ENCODE measurements around the gene COX4I1. TPM values are rescaled to one million over a fixed set of nuclear protein-coding genes. Genes with fewer than 3 reads are reported as not detected.

COX4I1 gene
- total RNA-seq, 1 experiment from 2014 or later, result 839 TPM

DNA sequence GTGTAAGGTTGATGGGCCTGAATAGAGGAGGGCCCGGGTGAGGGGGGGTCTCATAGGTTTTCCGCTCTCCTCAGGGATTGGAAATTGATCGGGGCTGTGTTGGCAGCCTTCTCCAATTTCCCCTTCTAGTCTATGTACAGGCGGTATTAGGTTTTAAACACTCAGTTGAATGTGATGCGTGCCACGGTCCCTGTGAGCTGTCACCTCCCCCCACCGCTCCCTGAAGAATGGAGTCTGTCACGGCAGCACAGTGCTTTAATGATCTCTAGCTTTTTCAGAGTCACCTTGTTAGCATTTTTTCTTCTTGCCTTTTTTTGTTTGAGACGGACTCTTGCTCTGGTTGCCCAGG is 800 bp downstream of the COX4I1 start (continued):
- TF ChIP-seq, protein P1, sequence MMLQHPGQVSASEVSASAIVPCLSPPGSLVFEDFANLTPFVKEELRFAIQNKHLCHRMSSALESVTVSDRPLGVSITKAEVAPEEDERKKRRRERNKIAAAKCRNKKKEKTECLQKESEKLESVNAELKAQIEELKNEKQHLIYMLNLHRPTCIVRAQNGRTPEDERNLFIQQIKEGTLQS (IDR thresholded peaks at IDR 0.05), result no peak
- TF ChIP-seq TCF7L2 (IDR thresholded peaks at IDR 0.05; ENCODE audit: borderline replicate concordance, extremely low read depth, insufficient read depth, insufficient read length) (no peak), ELF1 (IDR thresholded peaks at IDR 0.05; ENCODE audit: borderline replicate concordance, low read depth) (no peak), POLR2A (IDR thresholded peaks at IDR 0.05; ENCODE audit: borderline replicate concordance, extremely low read depth, insufficient read depth, insufficient read length) (no peak), RAD21 (IDR thresholded peaks at IDR 0.05; ENCODE audit: low read depth) (no peak), YY1 (IDR thresholded peaks at IDR 0.05; ENCODE audit: extremely low read depth, insufficient replicate concordance, low read depth, low read length) (no peak), CBX3 (IDR thresholded peaks at IDR 0.05; ENCODE audit: low read depth) (no peak), ZFX (IDR thresholded peaks at IDR 0.05) (no peak), EZH2 (IDR thresholded peaks at IDR 0.05) (no peak), ZNF274 (IDR thresholded peaks at IDR 0.05; ENCODE audit: low read depth, low read length) (no peak), FOSL1 (IDR thresholded peaks at IDR 0.05; ENCODE audit: low read depth) (no peak), SIN3A (IDR thresholded peaks at IDR 0.05; ENCODE audit: low read depth) (no peak)
- TF ChIP-seq, protein P2, sequence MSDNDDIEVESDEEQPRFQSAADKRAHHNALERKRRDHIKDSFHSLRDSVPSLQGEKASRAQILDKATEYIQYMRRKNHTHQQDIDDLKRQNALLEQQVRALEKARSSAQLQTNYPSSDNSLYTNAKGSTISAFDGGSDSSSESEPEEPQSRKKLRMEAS (IDR thresholded peaks at IDR 0.05), result no peak

DNA sequence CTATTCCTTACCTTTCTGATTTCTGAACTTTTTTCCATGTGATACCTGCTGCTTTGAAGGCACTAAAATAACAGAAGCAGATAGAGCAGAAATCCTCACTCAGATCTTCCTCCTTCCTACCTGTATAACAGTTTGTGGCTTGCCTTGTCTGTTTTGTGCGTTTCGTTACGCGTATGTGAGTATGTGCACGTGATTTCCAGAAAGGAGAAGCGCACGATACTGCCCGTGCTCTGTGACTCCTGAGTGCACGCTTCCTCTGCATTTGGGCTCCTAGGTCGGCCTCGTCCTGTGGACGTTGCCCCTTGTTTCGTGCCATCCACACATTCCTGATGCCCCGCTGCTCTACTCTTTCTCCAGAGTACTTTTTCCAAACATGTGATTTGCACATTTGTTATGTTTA is 4.1 kb downstream of the COX4I1 start:
- no peak for TF ChIP-seq ZFX (IDR thresholded peaks at IDR 0.05)
- no peak for TF ChIP-seq YY1 (IDR thresholded peaks at IDR 0.05; ENCODE audit: extremely low read depth, insufficient replicate concordance, low read depth, low read length)
- TF ChIP-seq, protein P3, sequence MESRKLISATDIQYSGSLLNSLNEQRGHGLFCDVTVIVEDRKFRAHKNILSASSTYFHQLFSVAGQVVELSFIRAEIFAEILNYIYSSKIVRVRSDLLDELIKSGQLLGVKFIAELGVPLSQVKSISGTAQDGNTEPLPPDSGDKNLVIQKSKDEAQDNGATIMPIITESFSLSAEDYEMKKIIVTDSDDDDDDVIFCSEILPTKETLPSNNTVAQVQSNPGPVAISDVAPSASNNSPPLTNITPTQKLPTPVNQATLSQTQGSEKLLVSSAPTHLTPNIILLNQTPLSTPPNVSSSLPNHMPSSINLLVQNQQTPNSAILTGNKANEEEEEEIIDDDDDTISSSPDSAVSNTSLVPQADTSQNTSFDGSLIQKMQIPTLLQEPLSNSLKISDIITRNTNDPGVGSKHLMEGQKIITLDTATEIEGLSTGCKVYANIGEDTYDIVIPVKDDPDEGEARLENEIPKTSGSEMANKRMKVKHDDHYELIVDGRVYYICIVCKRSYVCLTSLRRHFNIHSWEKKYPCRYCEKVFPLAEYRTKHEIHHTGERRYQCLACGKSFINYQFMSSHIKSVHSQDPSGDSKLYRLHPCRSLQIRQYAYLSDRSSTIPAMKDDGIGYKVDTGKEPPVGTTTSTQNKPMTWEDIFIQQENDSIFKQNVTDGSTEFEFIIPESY (IDR thresholded peaks at IDR 0.05; ENCODE audit: extremely low read depth, insufficient replicate concordance, low read length), result no peak
- TF ChIP-seq POLR2A (IDR thresholded peaks at IDR 0.05; ENCODE audit: borderline replicate concordance, extremely low read depth, insufficient read depth, insufficient read length), result no peak
- TF ChIP-seq ZNF274 (IDR thresholded peaks at IDR 0.05; ENCODE audit: low read depth, low read length), result no peak
- no peak for TF ChIP-seq EGR1 (IDR thresholded peaks at IDR 0.05; ENCODE audit: low read depth)
- no peak for TF ChIP-seq RAD21 (IDR thresholded peaks at IDR 0.05; ENCODE audit: low read depth)
- no peak for TF ChIP-seq TCF7L2 (IDR thresholded peaks at IDR 0.05; ENCODE audit: borderline replicate concordance, extremely low read depth, insufficient read depth, insufficient read length)
- TF ChIP-seq, protein P1 (IDR thresholded peaks at IDR 0.05), result no peak
- no peak for TF ChIP-seq SRF (IDR thresholded peaks at IDR 0.05; ENCODE audit: low read depth)
- no peak for TF ChIP-seq SIN3A (IDR thresholded peaks at IDR 0.05; ENCODE audit: low read depth)
- H3K9me3 ChIP-seq (ENCODE audit: control insufficient read depth in 1 of 2, insufficient read depth in 1 of 2, low read depth in 1 of 2, low read length in 2 of 2), result no peaks in the 10 kb centered on the region
- peaks cover 7% of the 10 kb centered on the region; the same call in 1 of the 2 replicates for H4K20me1 ChIP-seq (ENCODE audit: insufficient read depth)
- peaks cover 62% of the 10 kb centered on the region for H3K79me2 ChIP-seq (ENCODE audit: insufficient read depth, low read length)
- H3K36me3 ChIP-seq (ENCODE audit: control insufficient read depth in 1 of 2, insufficient read depth in 2 of 2, low read length in 2 of 2), result peaks cover 54 to 58% of the 10 kb centered on the region in 2 experiments
- ChIA-PET CTCF (no interaction called here), POLR2A (no interaction called here), RAD21 (ENCODE audit: low non-redundant PET in 1 of 2, low total read pairs in 2 of 2, uncharacterized antibody in 2 of 2, unreplicated experiment in 2 of 2) (interaction anchor here in 1 of 2 experiments (0.5 kb wide), 1 partner anchor 214 kb away, joined by 5 read pairs; no protein-coding TSS in a partner anchor)
- H3K9me2 ChIP-seq (ENCODE audit: insufficient read depth), result no peaks in the 10 kb centered on the region
- no peak overlapping the region for H2AFZ ChIP-seq (ENCODE audit: low read depth, low read length, poor library complexity, severe bottlenecking)
- H3K9ac ChIP-seq (ENCODE audit: low read length), result no peak overlapping the region
- H3K4me3 ChIP-seq (replicated peaks in 1 of 2; ENCODE audit: low read depth in 1 of 2, low read length in 2 of 2), result no peak overlapping the region
- H3K4me1 ChIP-seq (ENCODE audit: control insufficient read depth in 1 of 2, insufficient read depth in 2 of 2, low read length in 2 of 2), result peaks cover 6 to 11% of the 10 kb centered on the region in 2 experiments; a peak in 3 of 4 replicates
- H3K4me2 ChIP-seq (ENCODE audit: low read length), result no peak overlapping the region
- DNase-seq (ENCODE audit: low read depth, low spot score), result no peak
- H3K27ac ChIP-seq (ENCODE audit: low read depth, low read length), result no peak overlapping the region
- BruUV-seq (replicated peaks), result no TSS peak
- no peak for ATAC-seq
- intact Hi-C loops (cut with micrococcal nuclease), result no loop called here
- H3K27me3 ChIP-seq (ENCODE audit: insufficient read depth, low read length), result no peaks in the 10 kb centered on the region

Data from HCT116 (cell line).